Measurements from ENCODE around the gene DNAJC5. TPM values are rescaled to one million over a fixed set of nuclear protein-coding genes. Genes with fewer than 3 reads are reported as not detected.

Gene DNAJC5
- total and polyA plus RNA-seq, 9 of the 15 experiments (the other 6 are each of a cell fraction or from before 2014, with no cell fraction given): 0.95 to 42.8 (median 23.4) TPM

GRCh38 chr20:63968928-63969760, 74.2 kb downstream of the DNAJC5 start (continued):
- TF ChIP-seq, protein P1, sequence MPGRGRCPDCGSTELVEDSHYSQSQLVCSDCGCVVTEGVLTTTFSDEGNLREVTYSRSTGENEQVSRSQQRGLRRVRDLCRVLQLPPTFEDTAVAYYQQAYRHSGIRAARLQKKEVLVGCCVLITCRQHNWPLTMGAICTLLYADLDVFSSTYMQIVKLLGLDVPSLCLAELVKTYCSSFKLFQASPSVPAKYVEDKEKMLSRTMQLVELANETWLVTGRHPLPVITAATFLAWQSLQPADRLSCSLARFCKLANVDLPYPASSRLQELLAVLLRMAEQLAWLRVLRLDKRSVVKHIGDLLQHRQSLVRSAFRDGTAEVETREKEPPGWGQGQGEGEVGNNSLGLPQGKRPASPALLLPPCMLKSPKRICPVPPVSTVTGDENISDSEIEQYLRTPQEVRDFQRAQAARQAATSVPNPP (IDR thresholded peaks at IDR 0.05; ENCODE audit: borderline replicate concordance, insufficient read depth, insufficient read length): no peak
- TF ChIP-seq SIN3B (IDR thresholded peaks at IDR 0.05; ENCODE audit: low read depth): 0 out of 2 replicates have a peak, but pooled peaks have one; percentile 27
- TF ChIP-seq ARID3B (CRISPR knock-in tag; IDR thresholded peaks at IDR 0.05; ENCODE audit: borderline replicate concordance): no peak
- TF ChIP-seq, protein P2, sequence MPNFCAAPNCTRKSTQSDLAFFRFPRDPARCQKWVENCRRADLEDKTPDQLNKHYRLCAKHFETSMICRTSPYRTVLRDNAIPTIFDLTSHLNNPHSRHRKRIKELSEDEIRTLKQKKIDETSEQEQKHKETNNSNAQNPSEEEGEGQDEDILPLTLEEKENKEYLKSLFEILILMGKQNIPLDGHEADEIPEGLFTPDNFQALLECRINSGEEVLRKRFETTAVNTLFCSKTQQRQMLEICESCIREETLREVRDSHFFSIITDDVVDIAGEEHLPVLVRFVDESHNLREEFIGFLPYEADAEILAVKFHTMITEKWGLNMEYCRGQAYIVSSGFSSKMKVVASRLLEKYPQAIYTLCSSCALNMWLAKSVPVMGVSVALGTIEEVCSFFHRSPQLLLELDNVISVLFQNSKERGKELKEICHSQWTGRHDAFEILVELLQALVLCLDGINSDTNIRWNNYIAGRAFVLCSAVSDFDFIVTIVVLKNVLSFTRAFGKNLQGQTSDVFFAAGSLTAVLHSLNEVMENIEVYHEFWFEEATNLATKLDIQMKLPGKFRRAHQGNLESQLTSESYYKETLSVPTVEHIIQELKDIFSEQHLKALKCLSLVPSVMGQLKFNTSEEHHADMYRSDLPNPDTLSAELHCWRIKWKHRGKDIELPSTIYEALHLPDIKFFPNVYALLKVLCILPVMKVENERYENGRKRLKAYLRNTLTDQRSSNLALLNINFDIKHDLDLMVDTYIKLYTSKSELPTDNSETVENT (CRISPR knock-in tag; IDR thresholded peaks at IDR 0.05): no peak
- no peak for TF ChIP-seq FUS (optimal IDR thresholded peaks at IDR 0.05; ENCODE audit: low read depth, low read length)
- TF ChIP-seq HNRNPUL1 (IDR thresholded peaks at IDR 0.05; ENCODE audit: low read length): no peak
- TF ChIP-seq, protein P3, sequence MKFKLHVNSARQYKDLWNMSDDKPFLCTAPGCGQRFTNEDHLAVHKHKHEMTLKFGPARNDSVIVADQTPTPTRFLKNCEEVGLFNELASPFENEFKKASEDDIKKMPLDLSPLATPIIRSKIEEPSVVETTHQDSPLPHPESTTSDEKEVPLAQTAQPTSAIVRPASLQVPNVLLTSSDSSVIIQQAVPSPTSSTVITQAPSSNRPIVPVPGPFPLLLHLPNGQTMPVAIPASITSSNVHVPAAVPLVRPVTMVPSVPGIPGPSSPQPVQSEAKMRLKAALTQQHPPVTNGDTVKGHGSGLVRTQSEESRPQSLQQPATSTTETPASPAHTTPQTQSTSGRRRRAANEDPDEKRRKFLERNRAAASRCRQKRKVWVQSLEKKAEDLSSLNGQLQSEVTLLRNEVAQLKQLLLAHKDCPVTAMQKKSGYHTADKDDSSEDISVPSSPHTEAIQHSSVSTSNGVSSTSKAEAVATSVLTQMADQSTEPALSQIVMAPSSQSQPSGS (CRISPR knock-in tag; IDR thresholded peaks at IDR 0.05): no peak
- TF ChIP-seq, protein P4, sequence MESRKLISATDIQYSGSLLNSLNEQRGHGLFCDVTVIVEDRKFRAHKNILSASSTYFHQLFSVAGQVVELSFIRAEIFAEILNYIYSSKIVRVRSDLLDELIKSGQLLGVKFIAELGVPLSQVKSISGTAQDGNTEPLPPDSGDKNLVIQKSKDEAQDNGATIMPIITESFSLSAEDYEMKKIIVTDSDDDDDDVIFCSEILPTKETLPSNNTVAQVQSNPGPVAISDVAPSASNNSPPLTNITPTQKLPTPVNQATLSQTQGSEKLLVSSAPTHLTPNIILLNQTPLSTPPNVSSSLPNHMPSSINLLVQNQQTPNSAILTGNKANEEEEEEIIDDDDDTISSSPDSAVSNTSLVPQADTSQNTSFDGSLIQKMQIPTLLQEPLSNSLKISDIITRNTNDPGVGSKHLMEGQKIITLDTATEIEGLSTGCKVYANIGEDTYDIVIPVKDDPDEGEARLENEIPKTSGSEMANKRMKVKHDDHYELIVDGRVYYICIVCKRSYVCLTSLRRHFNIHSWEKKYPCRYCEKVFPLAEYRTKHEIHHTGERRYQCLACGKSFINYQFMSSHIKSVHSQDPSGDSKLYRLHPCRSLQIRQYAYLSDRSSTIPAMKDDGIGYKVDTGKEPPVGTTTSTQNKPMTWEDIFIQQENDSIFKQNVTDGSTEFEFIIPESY (CRISPR knock-in tag; IDR thresholded peaks at IDR 0.05): no peak
- TF ChIP-seq CBX1 (IDR thresholded peaks at IDR 0.05; ENCODE audit: low read depth): no peak
- TF ChIP-seq POLR2AphosphoS5 (IDR thresholded peaks at IDR 0.05; ENCODE audit: control insufficient read depth, insufficient read depth, low read depth, low read length): no peak
- no peak for TF ChIP-seq PCBP1 (IDR thresholded peaks at IDR 0.05; ENCODE audit: low read depth, low read length, poor library complexity, severe bottlenecking)
- TF ChIP-seq MYNN (IDR thresholded peaks at IDR 0.05): no peak
- no peak for TF ChIP-seq MYNN (CRISPR knock-in tag; IDR thresholded peaks at IDR 0.05)
- TF ChIP-seq, protein P5, sequence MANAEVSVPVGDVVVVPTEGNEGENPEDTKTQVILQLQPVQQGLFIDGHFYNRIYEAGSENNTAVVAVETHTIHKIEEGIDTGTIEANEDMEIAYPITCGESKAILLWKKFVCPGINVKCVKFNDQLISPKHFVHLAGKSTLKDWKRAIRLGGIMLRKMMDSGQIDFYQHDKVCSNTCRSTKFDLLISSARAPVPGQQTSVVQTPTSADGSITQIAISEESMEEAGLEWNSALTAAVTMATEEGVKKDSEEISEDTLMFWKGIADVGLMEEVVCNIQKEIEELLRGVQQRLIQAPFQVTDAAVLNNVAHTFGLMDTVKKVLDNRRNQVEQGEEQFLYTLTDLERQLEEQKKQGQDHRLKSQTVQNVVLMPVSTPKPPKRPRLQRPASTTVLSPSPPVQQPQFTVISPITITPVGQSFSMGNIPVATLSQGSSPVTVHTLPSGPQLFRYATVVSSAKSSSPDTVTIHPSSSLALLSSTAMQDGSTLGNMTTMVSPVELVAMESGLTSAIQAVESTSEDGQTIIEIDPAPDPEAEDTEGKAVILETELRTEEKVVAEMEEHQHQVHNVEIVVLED (CRISPR knock-in tag; IDR thresholded peaks at IDR 0.05): no peak
- TF ChIP-seq NR2C1 (IDR thresholded peaks at IDR 0.05): peak; percentile 81
- peak; percentile 80 for TF ChIP-seq NR2C1 (tag; IDR thresholded peaks at IDR 0.05)
